Activated T-cell treated with anti-CD3 and anti-CD28 coated beads, Interleukin-2, amount 50 U/mL, for 24 hours (primary cell): Measurements from ENCODE around the gene FH.

Source experiments
- DNase-seq: peaks from one replicate; pipeline ENCODE4 v3.0.0-alpha.2; 2020
- H3K27ac Mint-ChIP-seq: 2 replicates; pipeline ENCODE4 v1.8.0; 2020; ENCODE audit warnings: mild to moderate bottlenecking, mixed read lengths
- H3K27me3 Mint-ChIP-seq: 2 replicates; pipeline ENCODE4 v1.8.0; 2020; ENCODE audit warnings: mixed read lengths
- H3K36me3 Mint-ChIP-seq: 2 replicates; pipeline ENCODE4 v1.8.0; 2020; ENCODE audit warnings: low read depth, mixed read lengths
- H3K4me1 Mint-ChIP-seq: 2 replicates; pipeline ENCODE4 v1.8.0; 2020; ENCODE audit warnings: low read depth, mixed read lengths
- H3K4me3 Mint-ChIP-seq: 2 replicates; pipeline ENCODE4 v1.8.0; 2020; ENCODE audit warnings: mild to moderate bottlenecking, moderate library complexity, mixed read lengths
- H3K9me3 Mint-ChIP-seq: 2 replicates; pipeline ENCODE4 v1.8.0; 2020; ENCODE audit warnings: mixed read lengths

FH gene

DNA sequence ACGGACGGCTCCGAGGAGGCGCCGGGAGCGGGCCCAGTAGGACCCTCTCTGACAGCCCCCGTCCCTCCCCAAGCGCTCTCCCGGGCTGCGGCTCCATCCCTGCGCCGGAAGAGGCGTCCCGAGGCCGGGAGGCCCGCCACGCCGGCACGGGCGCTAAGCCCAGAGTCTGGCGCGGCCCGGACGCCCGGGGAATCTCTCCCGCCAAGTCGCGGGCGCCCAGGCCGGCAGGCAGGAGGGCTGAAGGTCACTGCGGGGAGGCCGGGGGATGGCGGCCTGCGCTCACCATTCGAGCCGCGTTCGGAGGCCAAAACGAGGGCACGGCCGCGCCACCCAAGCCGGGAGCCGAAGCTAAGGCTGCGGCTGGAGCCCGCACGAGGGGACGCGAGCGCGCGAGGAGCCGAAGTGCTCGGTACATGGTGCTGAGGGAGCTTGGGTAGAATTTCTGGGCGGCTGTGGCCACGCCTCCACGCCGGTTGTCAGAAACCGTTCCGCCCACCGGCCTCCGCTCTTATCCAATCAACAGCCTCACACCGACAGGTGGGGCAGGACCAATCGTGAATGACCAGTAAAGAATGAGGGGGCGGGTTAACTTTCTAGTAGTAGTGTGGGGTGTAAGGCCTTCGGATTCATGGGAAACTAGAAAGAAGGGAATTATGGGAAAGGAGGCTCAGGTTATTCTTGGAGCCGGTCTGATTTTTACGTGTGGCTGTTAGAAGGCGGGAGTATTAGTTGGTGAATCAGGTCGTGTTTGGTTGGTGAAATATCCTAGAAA, at the start of gene FH:
FH (minus strand) TSS at position 448 of the 772 bp plus-strand sequence; CDS start at position 415, 33 bp downstream.
- peaks cover 24% of the 10 kb centered on the region for H3K27me3 Mint-ChIP-seq
- H3K27ac Mint-ChIP-seq: peak within 1 kb of the TSS; percentile 88
- H3K4me1 Mint-ChIP-seq: peaks cover 23% of the 10 kb centered on the region
- H3K36me3 Mint-ChIP-seq: peaks cover 36% of the 10 kb centered on the region
- DNase-seq: peak; percentile 92
- H3K9me3 Mint-ChIP-seq: no peaks in the 10 kb centered on the region
- H3K4me3 Mint-ChIP-seq: no peak within 1 kb of the TSS

DNA sequence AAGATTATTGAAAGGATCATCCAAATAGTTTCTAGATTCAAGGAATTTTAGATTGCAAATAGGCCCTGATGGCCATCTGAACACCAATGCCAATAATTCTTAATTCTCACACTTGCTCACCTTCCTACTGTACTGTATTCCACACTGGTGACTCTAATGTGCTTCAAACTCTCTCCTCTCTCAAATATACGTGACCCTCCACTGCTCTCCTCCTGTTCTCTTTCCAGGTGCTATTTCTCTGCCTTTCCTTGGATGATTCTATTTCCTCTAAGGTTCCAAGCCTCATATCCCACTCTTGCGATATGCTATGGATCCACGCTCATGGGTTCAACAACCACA, 41.3 kb upstream of the FH start:
- no peaks in the 10 kb centered on the region for H3K4me1 Mint-ChIP-seq
- peaks cover 5% of the 10 kb centered on the region for H3K27me3 Mint-ChIP-seq
- H3K9me3 Mint-ChIP-seq: no peaks in the 10 kb centered on the region
- no peaks in the 10 kb centered on the region for H3K36me3 Mint-ChIP-seq
- no peak overlapping the region for H3K27ac Mint-ChIP-seq
- no peak for DNase-seq
- no peak overlapping the region for H3K4me3 Mint-ChIP-seq

DNA sequence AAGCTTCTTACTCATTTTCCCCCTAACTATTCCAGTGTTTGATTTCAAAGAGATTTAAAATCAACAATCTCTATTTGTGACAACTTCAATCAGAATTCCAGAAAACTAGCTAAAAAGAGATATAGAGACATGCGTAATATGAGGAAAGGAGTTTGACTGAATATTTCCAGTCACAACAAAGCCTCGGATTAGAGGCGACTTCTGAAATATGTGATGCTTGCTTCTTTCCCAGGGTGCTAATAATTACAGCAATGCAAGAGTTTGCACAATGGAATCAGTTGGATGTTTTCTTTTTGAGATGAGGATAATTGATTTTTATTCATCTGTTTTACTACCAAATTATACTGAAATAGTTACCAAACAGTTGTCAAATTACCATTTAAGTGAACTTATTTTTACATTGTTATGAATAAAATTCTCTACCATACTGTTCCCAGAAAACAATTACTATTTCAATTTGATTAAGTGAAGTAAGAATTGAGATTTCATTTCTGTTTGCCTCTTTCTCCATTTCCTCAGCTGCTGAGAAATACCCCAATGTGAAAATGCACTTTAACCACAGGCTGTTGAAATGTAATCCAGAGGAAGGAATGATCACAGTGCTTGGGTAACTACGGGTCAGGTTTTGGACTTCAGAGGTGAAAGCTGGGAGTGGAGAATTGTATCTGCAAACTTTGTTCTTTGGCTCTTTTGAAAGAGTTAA, 40.7 kb upstream of the FH start:
- Mint-ChIP-seq H3K4me3 (no peak overlapping the region), H3K27ac (no peak overlapping the region), H3K4me1 (no peaks in the 10 kb centered on the region), H3K9me3 (no peaks in the 10 kb centered on the region), H3K27me3 (peaks cover 5% of the 10 kb centered on the region), H3K36me3 (no peaks in the 10 kb centered on the region)
- no peak for DNase-seq

DNA sequence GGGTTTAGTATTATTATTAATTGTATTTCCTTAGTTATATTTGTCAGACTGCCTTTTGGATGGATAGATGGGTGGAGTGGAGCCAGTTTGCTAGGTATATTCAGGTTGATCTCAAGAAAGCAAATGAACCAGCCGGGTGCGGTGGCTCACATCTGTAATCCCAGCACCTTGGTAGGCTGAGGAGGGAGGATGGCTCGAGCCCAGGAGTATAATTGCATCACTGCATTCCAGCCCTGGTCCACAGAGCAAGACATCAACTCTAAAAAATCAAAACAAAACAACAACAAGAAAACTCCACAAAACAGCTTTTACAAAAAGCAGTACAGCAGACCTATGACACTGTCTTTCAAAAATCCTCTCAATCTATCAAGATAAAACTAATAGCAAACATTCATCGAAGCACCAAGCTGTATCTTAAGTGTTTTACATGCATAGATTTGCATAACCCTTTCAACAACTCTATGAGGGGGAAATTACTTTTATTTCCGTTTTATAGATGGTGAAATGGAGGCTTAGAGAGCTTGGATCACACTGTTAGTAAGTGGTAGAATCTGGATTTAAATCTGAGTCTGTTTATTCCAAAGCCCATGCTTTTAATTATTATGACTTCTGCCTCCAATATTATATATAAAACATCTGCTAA, 38.1 kb upstream of the FH start:
- H3K4me1 Mint-ChIP-seq: peaks cover 1% of the 10 kb centered on the region
- no peak overlapping the region for H3K4me3 Mint-ChIP-seq
- H3K9me3 Mint-ChIP-seq: peaks cover under 1% of the 10 kb centered on the region
- H3K27me3 Mint-ChIP-seq: peaks cover 5% of the 10 kb centered on the region
- DNase-seq: no peak
- H3K36me3 Mint-ChIP-seq: no peaks in the 10 kb centered on the region
- H3K27ac Mint-ChIP-seq: no peak overlapping the region

DNA sequence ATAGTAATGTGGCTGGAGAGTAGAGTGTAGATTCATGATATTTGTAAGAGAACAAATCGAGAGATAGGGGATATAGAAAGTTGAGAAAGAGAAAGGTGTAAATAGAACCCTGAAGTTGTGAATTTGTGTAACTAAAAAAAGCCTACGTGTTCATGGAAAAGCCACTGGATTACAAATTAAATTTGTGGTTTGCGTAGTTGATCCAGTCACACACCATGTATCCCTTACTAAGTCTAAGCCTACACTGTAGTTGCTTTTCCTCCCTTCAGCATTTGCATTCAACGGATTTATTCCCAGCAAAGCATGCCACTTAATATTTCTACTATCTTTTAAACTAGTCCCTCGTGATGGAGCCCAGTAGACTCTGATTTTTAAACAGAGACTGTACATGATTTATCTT, 37.5 kb upstream of the FH start:
- Mint-ChIP-seq H3K27me3 (peaks cover 5% of the 10 kb centered on the region), H3K9me3 (peaks cover 2% of the 10 kb centered on the region), H3K4me1 (peaks cover 8% of the 10 kb centered on the region), H3K4me3 (no peak overlapping the region), H3K27ac (no peak overlapping the region), H3K36me3 (no peaks in the 10 kb centered on the region)
- no peak for DNase-seq

DNA sequence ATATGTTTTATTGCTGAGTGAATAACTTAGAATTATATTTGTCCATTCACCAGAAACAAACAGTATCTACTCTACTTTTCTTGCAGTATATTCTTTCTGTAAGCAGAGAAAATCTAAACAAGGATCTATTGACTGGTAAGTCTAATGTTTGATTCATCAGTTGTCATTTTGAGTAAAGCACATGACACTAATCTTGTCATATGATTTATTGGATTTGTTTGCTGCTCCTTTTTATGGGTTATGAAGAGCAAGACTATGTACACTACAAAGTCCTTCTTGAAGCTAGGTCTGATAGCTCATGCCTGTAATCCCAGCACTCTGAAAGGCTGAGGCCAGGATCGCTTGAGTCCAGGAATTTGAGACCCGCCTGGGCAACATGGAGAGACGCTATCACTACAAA, 36.0 kb upstream of the FH start:
- peaks cover 5% of the 10 kb centered on the region for H3K27me3 Mint-ChIP-seq
- no peak overlapping the region for H3K4me3 Mint-ChIP-seq
- H3K27ac Mint-ChIP-seq: no peak overlapping the region
- H3K36me3 Mint-ChIP-seq: no peaks in the 10 kb centered on the region
- peaks cover 23% of the 10 kb centered on the region for H3K4me1 Mint-ChIP-seq
- no peak for DNase-seq
- H3K9me3 Mint-ChIP-seq: peaks cover 2% of the 10 kb centered on the region

DNA sequence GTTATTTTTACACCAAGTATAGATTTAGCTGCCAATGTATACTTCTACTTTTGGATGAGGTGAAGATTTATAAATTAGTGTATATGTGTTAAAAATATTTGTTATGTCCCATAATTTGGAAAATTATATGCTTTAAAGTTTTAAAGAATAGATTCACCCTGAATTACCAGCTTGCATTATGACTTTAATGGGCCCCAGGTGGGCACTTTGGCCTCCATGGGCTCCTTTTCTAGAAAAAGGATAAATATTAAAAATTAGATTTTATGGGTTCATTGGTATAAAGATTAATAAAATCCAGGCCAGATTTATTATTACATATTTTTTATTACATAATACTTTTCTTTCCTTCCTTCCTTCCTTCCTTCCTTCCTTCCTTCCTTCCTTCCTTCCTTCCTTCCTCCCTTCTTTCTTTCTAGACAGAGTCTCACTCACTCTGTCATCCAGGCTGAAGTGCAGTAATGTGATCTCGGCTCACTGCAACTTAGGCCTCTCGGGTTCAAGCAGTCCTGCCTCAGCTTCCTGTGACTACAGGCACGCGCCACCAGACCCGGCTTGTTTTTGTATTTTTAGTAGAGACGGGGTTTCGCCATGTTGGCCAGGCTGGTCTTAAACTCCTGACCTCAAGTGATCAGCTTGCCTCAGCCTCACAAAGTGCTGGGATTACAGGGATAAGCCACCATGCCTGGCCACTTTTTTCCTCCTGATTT, 34.5 kb upstream of the FH start:
- Mint-ChIP-seq H3K36me3 (no peaks in the 10 kb centered on the region), H3K27me3 (peaks cover 5% of the 10 kb centered on the region), H3K4me3 (no peak overlapping the region), H3K9me3 (peaks cover 2% of the 10 kb centered on the region), H3K4me1 (peaks cover 24% of the 10 kb centered on the region), H3K27ac (no peak overlapping the region)
- no peak for DNase-seq

DNA sequence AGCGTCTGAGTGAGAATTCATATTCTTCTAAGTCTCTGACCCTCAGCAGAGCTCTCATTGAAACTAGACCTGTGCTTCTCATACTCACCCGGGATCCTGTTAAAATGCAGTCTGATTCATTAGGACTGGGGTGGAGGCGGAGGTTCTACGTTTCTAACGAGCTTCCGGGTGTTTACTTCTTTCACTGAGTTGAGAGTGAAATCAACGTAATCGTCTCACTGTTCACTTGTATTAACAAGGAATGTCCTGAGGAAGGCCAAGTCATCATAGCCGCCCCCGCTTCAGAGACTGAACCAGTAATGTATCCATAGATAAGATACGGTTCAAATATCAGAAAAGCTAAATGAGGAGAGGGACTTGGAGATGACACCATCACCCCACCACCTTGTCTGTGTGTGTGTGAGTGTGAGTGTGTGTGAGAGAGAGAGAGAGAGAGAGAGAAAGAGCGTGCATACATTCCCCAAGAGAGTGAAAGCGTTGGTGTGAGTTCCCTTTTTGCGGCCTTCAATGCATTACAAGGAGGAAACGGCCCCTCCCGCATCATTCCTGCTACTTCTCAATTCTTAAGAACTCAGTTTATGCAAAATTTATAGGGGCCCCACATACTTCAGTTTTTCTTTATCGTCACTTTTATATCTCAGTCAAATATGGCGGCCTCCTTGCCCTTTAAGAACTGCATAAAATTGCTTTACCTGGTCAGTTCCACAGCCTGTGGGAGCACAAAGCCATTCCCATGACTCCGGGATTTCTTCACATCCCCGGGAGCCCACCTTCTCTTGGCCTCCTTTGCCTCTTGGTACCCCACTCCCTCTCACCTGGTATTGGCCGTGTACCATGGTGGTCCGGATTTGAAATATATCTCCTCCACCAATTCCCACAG, 32.4 kb upstream of the FH start:
- Mint-ChIP-seq H3K36me3 (no peaks in the 10 kb centered on the region), H3K4me3 (peak overlapping the region; percentile 59), H3K27ac (peak overlapping the region; percentile 91), H3K4me1 (peaks cover 24% of the 10 kb centered on the region), H3K9me3 (peaks cover 2% of the 10 kb centered on the region), H3K27me3 (peaks cover 5% of the 10 kb centered on the region)
- peak; percentile 41 for DNase-seq

DNA sequence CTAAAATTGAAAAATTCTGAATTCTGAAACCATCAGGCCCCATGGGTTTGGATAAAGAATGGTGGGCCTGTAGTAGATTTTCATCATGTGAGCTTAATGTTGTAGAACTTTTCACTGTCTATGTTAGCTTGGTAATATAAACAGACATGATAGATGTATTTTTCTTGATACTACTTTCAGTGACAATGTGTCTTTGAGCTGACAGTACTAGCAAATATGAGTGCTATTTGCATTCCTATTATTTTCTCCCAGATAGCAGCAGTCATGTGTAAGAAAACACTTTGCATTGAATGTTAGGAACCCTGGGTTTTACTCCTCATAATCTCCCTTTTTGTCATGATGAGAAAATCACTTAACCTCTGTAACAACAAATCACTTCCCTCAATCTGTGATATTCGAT, 30.8 kb upstream of the FH start:
- no peak overlapping the region for H3K27ac Mint-ChIP-seq
- peaks cover 24% of the 10 kb centered on the region for H3K4me1 Mint-ChIP-seq
- peaks cover 2% of the 10 kb centered on the region for H3K9me3 Mint-ChIP-seq
- no peak for DNase-seq
- H3K4me3 Mint-ChIP-seq: no peak overlapping the region
- no peaks in the 10 kb centered on the region for H3K27me3 Mint-ChIP-seq
- no peaks in the 10 kb centered on the region for H3K36me3 Mint-ChIP-seq

DNA sequence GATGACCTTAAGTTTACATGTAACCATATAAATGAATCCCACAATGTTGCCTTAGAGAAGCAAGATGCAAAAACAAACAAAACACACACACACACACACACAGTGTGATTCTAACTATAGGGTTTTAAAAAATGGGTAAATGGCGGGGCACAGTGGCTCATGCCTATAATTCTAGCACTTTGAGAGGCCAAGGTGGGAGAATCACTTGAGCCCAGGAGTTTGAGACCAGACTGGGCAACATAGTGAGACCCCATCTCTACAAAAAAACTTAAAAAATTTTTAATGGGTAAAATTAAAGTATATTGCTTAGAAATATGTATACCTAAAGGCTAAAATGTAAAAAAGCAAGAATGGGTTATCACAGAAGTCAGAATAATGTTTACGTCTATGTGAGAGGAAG, 28.5 kb upstream of the FH start:
- H3K9me3 Mint-ChIP-seq: peaks cover 2% of the 10 kb centered on the region
- no peak overlapping the region for H3K27ac Mint-ChIP-seq

DNA sequence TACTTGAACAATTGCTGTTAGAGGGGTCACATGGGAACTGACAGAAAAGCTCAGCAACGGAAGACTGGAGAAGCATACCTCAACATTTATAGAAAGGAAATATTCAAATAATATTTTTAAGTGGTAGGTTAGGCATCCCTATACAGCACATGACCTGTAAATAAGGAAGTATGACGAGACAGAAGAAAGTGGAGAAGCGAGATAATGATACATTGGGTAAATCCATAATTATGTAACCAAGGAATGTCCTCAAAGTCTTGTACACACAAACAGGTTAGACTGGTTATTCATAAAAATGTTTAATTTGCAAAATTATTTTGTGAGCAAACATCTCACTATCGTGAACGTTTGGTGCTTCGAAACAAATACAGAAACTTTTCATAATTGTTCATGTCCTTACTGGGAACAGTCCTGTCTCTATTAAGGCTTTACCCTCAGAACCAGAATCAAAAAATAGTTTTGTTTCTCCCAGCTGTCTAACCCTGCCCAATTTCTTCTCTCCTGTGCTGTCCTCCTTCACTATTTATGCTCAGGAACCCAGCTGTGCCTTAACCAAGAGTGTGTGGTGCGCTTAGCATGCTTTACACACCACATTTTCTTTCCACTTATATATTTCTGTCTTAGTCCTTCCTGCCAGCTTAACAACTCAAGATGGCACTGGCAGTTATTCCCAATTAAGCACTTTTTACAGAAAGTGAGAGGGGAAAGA, 22.8 kb upstream of the FH start:
- DNase-seq: no peak
- no peak overlapping the region for H3K4me3 Mint-ChIP-seq
- H3K27ac Mint-ChIP-seq: no peak overlapping the region
- no peaks in the 10 kb centered on the region for H3K36me3 Mint-ChIP-seq
- H3K4me1 Mint-ChIP-seq: no peaks in the 10 kb centered on the region
- peaks cover 2% of the 10 kb centered on the region for H3K9me3 Mint-ChIP-seq
- H3K27me3 Mint-ChIP-seq: peaks cover 8% of the 10 kb centered on the region

More for the DNA sequence above, 28.5 kb upstream of the FH start:
- H3K4me1 Mint-ChIP-seq: peaks cover 24% of the 10 kb centered on the region
- no peak for DNase-seq
- H3K36me3 Mint-ChIP-seq: no peaks in the 10 kb centered on the region
- no peaks in the 10 kb centered on the region for H3K27me3 Mint-ChIP-seq
- H3K4me3 Mint-ChIP-seq: no peak overlapping the region

DNA sequence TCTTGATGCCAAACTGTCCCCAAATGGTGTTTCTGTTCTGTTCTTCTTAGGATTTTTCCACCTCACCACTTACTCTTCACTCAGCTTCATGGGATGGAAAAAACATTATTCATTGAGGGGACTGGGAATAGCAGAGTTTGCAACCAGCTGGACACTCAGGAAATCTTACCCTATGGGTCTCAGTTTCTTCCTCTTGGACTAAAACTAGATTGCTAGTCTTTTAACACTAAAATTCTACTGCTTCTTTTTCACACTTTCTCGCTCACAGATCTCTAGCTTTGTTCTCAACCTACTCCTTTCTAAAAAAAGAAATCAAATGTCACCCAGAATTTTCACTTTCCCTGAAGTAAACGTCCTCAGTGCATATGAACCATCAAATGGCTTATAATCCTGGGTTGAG, 17.4 kb upstream of the FH start:
- no peak for DNase-seq
- Mint-ChIP-seq H3K4me3 (no peak overlapping the region), H3K9me3 (peaks cover 2% of the 10 kb centered on the region), H3K36me3 (no peaks in the 10 kb centered on the region), H3K27ac (no peak overlapping the region), H3K4me1 (peaks cover 10% of the 10 kb centered on the region), H3K27me3 (peaks cover 12% of the 10 kb centered on the region)

DNA sequence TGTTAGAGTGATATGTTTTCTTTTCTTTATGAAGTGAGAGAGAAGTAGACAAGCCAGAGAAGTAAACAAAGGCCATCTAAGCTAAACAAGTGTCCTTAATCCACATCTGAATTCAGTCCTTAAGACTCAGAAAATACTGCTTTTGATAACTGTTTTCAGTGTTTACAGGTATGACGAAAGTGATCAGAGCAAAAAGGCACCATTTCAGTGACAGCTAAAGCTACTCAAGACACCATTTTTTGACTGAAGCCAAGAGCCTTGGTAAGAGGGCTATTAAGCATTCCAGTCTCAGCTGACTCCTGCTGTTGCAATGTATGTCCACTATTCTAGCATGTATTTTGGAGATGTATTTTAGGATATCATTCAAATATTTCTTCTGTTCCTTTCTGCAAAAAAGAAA, 16.7 kb upstream of the FH start:
- Mint-ChIP-seq H3K4me3 (no peak overlapping the region), H3K4me1 (peaks cover 17% of the 10 kb centered on the region), H3K27ac (no peak overlapping the region), H3K27me3 (peaks cover 12% of the 10 kb centered on the region), H3K36me3 (no peaks in the 10 kb centered on the region), H3K9me3 (peaks cover 2% of the 10 kb centered on the region)
- DNase-seq: no peak
